ENCODE data around the gene CMTR1. TPM values are rescaled to one million over a fixed set of nuclear protein-coding genes. Genes with fewer than 3 reads are reported as not detected.
A peak's percentile ranks its signal among the peaks of the same experiment; 100 is the strongest.
"Not testable (repeated sequence)": the region's sequence is repeated elsewhere in the genome, so short reads cannot be mapped to it uniquely, and the experiment has no call there.

The CMTR1 gene
- total RNA-seq, 1 donor = 30.7 TPM

DNA sequence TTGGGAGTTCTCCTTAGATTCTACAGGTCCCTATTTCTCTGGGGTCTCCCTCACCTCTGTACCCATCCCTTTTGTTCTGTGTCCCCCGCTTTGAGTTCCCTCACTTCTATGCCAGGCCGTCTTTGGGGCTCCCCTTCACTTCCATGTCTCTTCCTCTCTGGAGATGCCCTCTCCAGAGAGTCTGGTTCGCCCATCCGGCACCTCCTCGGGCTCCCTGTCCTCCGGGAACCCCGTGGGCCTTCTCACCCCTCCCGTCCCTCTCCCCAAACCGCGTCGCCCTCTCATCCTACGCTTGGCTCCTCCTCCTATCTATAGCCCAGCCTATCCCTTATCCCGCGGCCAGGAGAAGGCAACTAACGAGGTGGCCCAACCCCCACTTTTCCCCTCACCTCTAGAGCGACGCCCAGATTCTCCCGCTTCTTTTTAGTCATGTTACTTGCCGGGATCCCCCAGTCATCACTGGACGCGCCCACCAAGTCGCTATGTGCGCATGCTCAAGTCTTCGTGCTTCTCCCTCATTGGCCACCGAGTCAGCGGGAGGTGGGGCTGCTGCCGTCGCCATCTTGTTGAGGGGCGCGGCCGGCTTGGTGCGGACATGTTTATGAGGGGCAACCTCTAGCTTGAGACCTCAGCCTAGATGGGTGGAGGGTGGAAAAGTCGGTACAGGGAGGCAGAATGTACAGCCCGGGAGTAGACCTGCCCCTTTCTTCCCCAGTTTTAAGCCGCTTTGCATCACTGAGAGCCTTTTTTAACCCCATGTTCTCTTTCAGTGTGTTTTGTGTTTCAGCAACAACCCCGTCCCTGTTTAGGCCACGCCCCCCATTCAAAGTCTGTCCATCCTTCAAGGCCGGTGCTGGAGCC, 66.6 kb downstream of the CMTR1 start, which contains the start of gene CCDC167:
TSS of gene CCDC167 (minus strand) at position 461 of the 861 bp plus-strand sequence. CDS start at position 431, 30 bp downstream.
- TF ChIP-seq, protein P1, sequence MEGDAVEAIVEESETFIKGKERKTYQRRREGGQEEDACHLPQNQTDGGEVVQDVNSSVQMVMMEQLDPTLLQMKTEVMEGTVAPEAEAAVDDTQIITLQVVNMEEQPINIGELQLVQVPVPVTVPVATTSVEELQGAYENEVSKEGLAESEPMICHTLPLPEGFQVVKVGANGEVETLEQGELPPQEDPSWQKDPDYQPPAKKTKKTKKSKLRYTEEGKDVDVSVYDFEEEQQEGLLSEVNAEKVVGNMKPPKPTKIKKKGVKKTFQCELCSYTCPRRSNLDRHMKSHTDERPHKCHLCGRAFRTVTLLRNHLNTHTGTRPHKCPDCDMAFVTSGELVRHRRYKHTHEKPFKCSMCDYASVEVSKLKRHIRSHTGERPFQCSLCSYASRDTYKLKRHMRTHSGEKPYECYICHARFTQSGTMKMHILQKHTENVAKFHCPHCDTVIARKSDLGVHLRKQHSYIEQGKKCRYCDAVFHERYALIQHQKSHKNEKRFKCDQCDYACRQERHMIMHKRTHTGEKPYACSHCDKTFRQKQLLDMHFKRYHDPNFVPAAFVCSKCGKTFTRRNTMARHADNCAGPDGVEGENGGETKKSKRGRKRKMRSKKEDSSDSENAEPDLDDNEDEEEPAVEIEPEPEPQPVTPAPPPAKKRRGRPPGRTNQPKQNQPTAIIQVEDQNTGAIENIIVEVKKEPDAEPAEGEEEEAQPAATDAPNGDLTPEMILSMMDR (IDR thresholded peaks at IDR 0.05; ENCODE audit: insufficient read depth, low read length) = no peak
- peak; percentile 95 for DNase-seq (ENCODE audit: low read depth)
- H3K4me3 ChIP-seq (ENCODE audit: low read depth, low read length) = peak within 1 kb of the TSS; percentile 89

DNA sequence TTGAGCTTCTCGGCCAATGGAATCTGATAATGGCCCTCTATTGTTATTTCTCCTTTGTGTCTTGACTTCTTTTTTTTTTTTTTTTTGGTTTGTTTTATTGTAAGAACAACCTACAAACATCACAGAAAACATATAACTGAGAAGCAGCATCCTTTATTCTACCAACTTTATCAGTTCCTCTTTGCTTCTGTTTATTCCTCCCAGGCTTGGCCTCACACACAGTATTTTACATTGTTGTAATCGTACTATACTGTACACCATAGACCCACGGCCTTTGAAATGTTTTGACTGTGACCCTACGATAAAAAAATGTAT, 67.2 kb downstream of the CMTR1 start:
- no peak overlapping the region for H3K4me3 ChIP-seq (ENCODE audit: low read depth, low read length)
- TF ChIP-seq, protein P1 (IDR thresholded peaks at IDR 0.05; ENCODE audit: insufficient read depth, low read length) = no peak
- no peak for DNase-seq (ENCODE audit: low read depth)

DNA sequence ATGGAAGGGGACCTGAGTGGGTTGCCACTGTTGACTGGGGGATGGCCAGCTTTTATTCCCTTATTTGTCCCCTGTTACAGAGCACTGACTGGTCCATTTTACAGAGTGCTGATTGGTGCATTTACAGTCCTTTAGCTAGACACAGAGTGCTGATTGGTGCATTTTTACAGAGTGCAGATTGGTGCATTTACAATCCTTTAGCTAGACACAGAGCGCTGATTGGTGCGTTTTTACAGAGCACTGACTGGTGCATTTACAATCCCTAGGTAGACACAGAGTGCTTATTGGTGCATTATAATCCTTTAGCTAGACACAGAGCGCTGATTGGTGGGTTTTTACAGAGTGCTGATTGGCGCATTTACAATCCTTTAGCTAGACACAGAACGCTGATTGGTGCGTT, 67.9 kb downstream of the CMTR1 start:
- H3K4me3 ChIP-seq (ENCODE audit: low read depth, low read length); DNase-seq (ENCODE audit: low read depth): not testable (repeated sequence)

DNA sequence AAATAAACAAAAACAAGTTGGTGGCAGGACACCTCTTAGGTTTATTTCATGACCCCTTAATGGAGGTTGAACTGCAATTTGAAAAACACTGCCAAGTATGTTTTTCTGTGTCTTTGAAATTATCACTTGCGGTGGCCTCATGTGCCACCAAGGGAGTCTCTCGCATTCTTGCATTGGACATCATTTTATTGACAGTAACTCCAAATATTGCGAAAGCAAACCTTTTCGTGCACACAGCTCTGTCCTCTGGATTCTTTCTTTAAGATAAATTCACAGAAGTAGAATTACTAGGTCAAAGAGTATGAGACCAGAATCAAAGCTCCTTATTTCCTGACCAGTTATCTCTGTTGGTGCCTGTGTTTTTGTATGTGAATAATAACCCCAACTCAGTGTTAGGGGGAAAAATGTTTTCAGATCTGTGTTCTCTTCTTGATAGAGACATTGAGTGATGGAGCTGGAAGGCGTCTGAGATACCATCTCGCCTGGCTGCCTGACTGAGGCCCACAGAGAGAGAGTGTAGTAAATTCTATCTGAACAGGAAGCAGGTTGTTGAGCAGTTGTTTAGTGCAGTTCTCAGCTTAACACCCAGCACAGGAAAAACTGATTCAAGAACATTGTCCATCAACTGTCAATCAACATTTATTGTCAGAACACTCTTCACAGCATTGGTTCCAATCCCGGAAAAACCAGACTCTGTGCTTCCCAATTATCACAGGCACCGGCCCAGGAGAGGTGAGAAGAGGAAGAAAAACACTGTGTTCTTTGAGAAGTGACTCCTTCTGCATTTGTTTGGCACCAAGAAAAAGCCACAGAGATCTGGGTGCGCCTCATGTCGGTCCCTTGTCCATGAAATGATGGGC, 68.8 kb downstream of the CMTR1 start:
- TF ChIP-seq, protein P1 (IDR thresholded peaks at IDR 0.05; ENCODE audit: insufficient read depth, low read length) = no peak
- no peak overlapping the region for H3K4me3 ChIP-seq (ENCODE audit: low read depth, low read length)
- DNase-seq (ENCODE audit: low read depth) = no peak

DNA sequence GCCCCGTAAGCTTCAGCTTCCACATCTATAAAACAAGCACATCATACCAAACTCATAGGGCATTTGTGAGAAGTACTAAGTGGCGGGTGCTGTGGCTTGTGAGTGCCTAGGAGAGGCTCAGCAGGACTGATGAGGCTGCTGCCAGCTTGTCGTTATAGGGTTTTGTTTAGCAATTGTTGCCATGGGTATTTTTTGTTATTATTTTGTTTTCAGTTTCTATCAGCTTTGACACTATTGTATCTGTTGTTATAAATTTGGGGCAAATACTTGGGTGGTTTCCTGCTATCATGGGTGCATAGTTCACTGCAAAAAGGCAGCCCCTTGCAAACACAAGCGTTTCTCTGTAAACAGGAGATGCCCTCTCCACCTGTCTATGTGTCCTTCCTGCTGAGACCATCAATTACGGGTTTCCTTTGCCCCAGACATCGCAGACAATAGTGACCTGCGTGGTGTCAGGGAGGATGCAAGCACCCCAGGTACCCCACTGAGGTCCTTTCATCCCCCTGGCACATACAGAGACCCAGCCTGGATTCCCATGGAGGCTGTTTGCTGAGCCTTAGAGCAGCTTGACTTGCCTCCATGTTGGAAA, 69.8 kb downstream of the CMTR1 start:
- DNase-seq (ENCODE audit: low read depth) = no peak
- H3K4me3 ChIP-seq (ENCODE audit: low read depth, low read length) = no peak overlapping the region
- TF ChIP-seq, protein P1 (IDR thresholded peaks at IDR 0.05; ENCODE audit: insufficient read depth, low read length) = no peak

DNA sequence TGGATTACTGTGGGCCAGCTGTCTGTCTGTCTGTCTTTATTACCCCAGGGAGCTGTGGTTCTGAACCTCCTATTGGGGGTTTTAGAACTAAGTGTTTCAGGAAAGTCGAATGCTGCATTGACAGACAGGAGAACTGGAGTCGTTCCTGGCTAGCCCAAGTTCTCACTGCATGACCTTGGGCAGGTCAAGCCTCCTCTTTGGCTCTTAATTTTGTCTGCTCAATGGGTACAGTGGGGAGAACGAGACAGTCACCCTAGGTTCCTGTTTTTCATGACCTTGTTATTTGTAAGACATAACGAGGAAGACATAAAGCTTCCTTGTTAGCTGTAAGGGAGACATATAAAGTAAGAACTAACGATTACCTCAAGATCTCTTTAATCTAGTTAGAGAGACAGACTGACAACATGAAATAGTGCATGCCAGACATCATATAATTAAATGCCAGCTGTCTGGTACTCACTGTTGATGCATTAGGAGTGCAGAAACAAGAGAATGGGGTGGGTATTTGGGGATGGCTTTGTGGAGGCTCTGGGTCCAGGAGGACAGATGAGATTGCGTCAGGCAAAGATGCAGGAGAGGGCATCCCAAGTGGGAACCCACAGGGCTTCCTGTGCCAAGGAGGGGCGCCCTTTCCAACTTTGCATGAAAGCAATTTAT, 70.4 kb downstream of the CMTR1 start:
- TF ChIP-seq, protein P1 (IDR thresholded peaks at IDR 0.05; ENCODE audit: insufficient read depth, low read length) = no peak
- H3K4me3 ChIP-seq (ENCODE audit: low read depth, low read length) = no peak overlapping the region
- DNase-seq (ENCODE audit: low read depth) = no peak
